Suppressor macrophage treated with lipopolysaccharide for 1 hour (primary cell): ENCODE measurements around the gene BAIAP2.
"Not testable (repeated sequence)": the region's sequence is repeated elsewhere in the genome, so short reads cannot be mapped to it uniquely, and the experiment has no call there.

ENCODE experiments used
- DNase-seq, 3 donors: peaks; one replicate each; pipeline ENCODE4 v3.0.0-alpha.2; 2020 to 2022

BAIAP2 gene

GRCh38 chr17:81070541-81071246, 35.7 kb downstream of the BAIAP2 start:
- no peak for DNase-seq

- no peak for DNase-seq
Measured at GRCh38 chr17:81071761-81072741, 37.1 kb downstream of the BAIAP2 start.

GRCh38 chr17:81073967-81074839, 39.3 kb downstream of the BAIAP2 start:
- no peak for DNase-seq

- no peak for DNase-seq
Measured at GRCh38 chr17:81074875-81075274, 39.9 kb downstream of the BAIAP2 start.

- DNase-seq, result no peak
Measured at GRCh38 chr17:81075307-81075706, 40.4 kb downstream of the BAIAP2 start.

GRCh38 chr17:81076141-81076679, 41.3 kb downstream of the BAIAP2 start:
- DNase-seq, result no peak

GRCh38 chr17:81078026-81078913, 43.3 kb downstream of the BAIAP2 start:
- DNase-seq, result not testable (repeated sequence)

- DNase-seq, result no peak
Measured at GRCh38 chr17:81080019-81080418, 45.1 kb downstream of the BAIAP2 start.

GRCh38 chr17:81081222-81082176, 46.5 kb downstream of the BAIAP2 start:
- DNase-seq, result no peak

- DNase-seq, result no peak
Measured at GRCh38 chr17:81082177-81083073, 47.5 kb downstream of the BAIAP2 start.

- no peak for DNase-seq
Measured at GRCh38 chr17:81083125-81083765, 48.3 kb downstream of the BAIAP2 start.

GRCh38 chr17:81084680-81085419, 49.9 kb downstream of the BAIAP2 start:
- no peak for DNase-seq

- DNase-seq, result no peak
Measured at GRCh38 chr17:81085420-81085911, 50.5 kb downstream of the BAIAP2 start.

GRCh38 chr17:81086789-81087551, 52.0 kb downstream of the BAIAP2 start:
- no peak for DNase-seq

GRCh38 chr17:81090361-81091136, 55.6 kb downstream of the BAIAP2 start:
- peak; percentile 86 to 93 (median 87) for DNase-seq

GRCh38 chr17:81091154-81091553, 56.2 kb downstream of the BAIAP2 start:
- DNase-seq, result no peak
